ENCODE data around the gene GCSAML. TPM values are rescaled to one million over a fixed set of nuclear protein-coding genes. Genes with fewer than 3 reads are reported as not detected.

The GCSAML gene
- total and polyA plus RNA-seq, 4 donors, result 0.11 to 1.3 (median 0.61) TPM

DNA sequence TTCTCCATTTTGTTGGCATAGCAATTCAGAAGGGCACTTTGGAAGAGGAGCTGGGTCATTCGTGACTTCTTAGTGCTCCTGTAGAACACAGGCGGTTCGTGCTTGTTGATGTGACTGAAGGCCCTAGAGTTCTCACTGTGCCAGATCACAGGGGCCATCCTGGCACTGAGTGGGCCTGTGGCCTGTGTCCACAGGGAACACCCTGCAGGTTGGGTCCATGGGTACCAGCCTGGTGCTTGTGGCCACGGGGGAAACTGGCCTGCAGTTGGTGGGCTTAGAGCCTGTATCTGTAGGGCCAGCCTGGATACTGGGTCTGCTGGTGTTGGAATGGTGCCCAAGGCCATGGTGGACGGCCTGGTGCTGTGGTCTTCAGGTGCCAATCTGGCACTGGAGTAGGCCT, 65.7 kb downstream of the GCSAML start:
- Histone ChIP-seq H3K27me3 (ENCODE audit: control insufficient read depth, insufficient read depth, low read length) (no peaks in the 10 kb centered on the region), H3K4me3 (ENCODE audit: low read depth, low read length) (no peak overlapping the region), H3K36me3 (ENCODE audit: control insufficient read depth, insufficient read depth, low read length) (no peaks in the 10 kb centered on the region), H3K27ac (ENCODE audit: low read depth, low read length) (no peak overlapping the region), H3K9me3 (ENCODE audit: control insufficient read depth, insufficient read depth, low read length) (no peaks in the 10 kb centered on the region), H3K4me1 (ENCODE audit: control insufficient read depth, insufficient read depth, low read length) (no peaks in the 10 kb centered on the region)
- DNase-seq (ENCODE audit: low read depth in 4 of 6, low spot score in 6 of 6), result no peak
- 93% methylated on average over 5 of the region's 5 CpGs for WGBS (ENCODE audit: insufficient coverage)

Small RNAs within 50 kb of the gene (small RNA-seq; reads per million reads assigned to genes)
- gene RF00026 (ENCODE audit: low replicate concordance), result not detected

Other genes with a start within 250 kb of the GCSAML start
- gene ZNF496, start 217.3 kb upstream of the GCSAML start, total RNA-seq, result 10 to 100 TPM; 11.2 to 24.2 TPM
- 10 to 100 TPM; 31.6 to 35.9 TPM for gene ZNF496, start 217.3 kb upstream of the GCSAML start, polyA plus RNA-seq (ENCODE audit: insufficient read length in 2 of 2)
- gene NLRP3, start 133.0 kb upstream of the GCSAML start, total RNA-seq, result 1 to 10 TPM; 2.5 to 5.0 TPM
- 1 to 10 TPM; 1.9 to 3.1 TPM for gene NLRP3, start 133.0 kb upstream of the GCSAML start, polyA plus RNA-seq (ENCODE audit: insufficient read length in 2 of 2)
- not detected for gene OR2B11, start 91.0 kb upstream of the GCSAML start, total RNA-seq
- under 1 TPM; 0.03 TPM for gene OR2B11, start 91.0 kb upstream of the GCSAML start, polyA plus RNA-seq (ENCODE audit: insufficient read length in 2 of 2)
- gene OR2C3, start 12.7 kb upstream of the GCSAML start, total RNA-seq, result under 1 TPM; under 0.01 to 0.17 TPM
- gene OR2C3, start 12.7 kb upstream of the GCSAML start, polyA plus RNA-seq (ENCODE audit: insufficient read length in 2 of 2), result under 1 TPM; 0.51 to 0.95 TPM
- gene OR2G2, start 39.2 kb downstream of the GCSAML start, total RNA-seq, result not detected
- gene OR2G2, start 39.2 kb downstream of the GCSAML start, polyA plus RNA-seq (ENCODE audit: insufficient read length in 2 of 2), result not detected
- not detected for gene OR2G3, start 56.5 kb downstream of the GCSAML start, total RNA-seq
- gene OR2G3, start 56.5 kb downstream of the GCSAML start, polyA plus RNA-seq (ENCODE audit: insufficient read length in 2 of 2), result not detected
- not detected for gene OR13G1, start 130.6 kb downstream of the GCSAML start, total RNA-seq
- gene OR13G1, start 130.6 kb downstream of the GCSAML start, polyA plus RNA-seq (ENCODE audit: insufficient read length in 2 of 2), result not detected
- gene OR6F1, start 167.5 kb downstream of the GCSAML start, total RNA-seq, result not detected
- not detected for gene OR6F1, start 167.5 kb downstream of the GCSAML start, polyA plus RNA-seq (ENCODE audit: insufficient read length in 2 of 2)
- not detected for gene OR14K1, start 189.5 kb downstream of the GCSAML start, total RNA-seq
- not detected for gene OR14K1, start 189.5 kb downstream of the GCSAML start, polyA plus RNA-seq (ENCODE audit: insufficient read length in 2 of 2)
- not detected for gene OR14A2, start 199.0 kb downstream of the GCSAML start, total RNA-seq
- gene OR14A2, start 199.0 kb downstream of the GCSAML start, polyA plus RNA-seq (ENCODE audit: insufficient read length in 2 of 2), result not detected
- not detected for gene OR1C1, start 211.4 kb downstream of the GCSAML start, total RNA-seq
- not detected for gene OR1C1, start 211.4 kb downstream of the GCSAML start, polyA plus RNA-seq (ENCODE audit: insufficient read length in 2 of 2)

All from spinal cord (tissue), 10 donors.